GF-D8 (cell line): ENCODE measurements around the gene SNTG2.

Experiments
- DNase-seq: peaks from one replicate; lab custom pipeline; 2025; lab: John Stamatoyannopoulos, UW

SNTG2 gene

DNA sequence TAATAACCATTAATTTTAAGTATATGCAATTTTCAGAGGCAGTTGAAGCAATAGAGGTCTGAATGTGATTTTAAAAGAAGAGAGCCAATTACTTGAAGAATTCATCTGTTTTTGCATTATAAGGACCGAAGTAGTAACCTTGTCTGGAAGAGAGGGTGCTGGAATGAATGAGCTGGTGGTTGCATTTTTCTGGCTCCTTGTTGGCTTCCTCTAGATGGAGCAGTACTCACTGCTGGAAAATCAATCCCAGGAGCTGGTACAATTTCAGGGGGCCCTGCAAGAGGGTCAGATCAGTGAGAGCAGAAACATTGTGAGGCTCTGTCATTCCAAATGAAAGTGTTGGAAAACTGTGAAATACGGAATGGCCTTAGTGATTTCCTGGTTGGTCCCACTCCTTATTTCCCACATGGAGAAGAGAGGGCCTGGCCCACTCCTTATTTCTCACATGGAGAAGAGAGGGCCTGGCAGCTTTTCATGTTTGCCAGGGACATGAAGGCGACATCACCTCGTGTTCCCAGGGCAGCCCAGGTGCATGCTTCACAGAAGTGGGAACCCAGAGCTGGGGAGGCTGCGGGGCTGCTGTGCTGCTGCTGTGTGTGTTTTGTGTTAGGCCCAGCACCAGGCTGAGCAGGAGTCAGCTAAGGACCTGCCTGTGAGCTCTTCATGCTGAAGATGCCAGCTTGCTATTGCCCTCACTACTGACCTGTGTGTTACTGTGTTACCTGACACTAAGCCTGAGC lies 197.4 kb downstream of the SNTG2 start:
- DNase-seq, result no peak

DNA sequence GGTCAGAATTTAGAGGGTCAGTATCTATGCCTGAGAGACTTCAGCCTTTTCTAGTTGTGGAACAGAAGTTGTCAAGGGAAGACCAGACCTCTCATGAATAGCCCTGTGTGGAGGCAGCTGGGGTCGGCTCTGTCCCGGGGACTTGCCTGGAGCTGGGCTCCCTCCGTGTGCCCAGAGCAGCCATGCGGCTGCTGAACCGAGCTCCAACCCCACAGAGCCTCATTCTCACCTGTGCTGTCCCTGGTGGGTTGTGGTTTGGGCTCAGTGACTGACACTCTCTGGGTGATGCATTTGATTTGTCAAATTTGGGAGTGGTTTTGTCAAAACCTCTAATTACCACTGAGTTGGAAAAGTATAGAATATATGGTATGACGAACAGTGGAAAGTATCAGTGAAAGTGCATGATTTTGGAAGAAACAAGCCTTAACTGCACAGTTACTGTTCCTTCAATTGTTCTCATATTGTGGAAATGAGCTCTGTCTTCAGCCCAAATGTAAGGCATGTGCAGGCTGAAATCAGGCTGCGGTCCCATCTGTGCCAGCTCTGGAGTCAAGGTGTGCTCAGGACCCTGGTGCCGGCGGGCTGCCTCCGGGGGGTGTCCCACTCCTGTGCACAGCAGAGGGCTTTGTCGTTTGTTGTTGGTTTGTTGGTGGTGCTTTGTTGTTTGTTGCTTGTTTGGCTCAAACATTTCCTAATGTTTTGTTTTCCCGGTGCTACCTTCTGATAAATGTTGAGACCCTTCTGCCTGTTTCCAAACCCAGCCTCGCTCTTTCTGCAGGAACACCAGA lies 200.3 kb downstream of the SNTG2 start:
- no peak for DNase-seq

DNA sequence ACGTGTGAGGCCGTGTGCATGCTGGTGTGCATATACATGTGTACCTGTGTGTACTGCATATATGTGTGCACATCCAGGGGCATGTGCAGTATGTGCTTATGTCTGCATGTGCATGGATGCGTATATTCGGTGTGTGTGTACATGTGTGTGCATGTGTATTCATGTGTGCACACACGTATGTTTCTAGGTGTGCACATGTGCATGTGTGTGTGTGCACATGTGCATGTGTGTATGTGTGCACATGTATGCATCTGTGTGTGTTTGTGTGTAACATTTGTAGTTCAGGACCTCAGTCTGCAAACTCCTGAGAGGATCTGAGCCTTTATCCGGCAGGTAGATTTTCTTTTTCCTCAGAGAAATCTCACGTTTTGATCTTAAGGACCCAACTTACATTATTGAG lies 201.7 kb downstream of the SNTG2 start:
- no peak for DNase-seq

- DNase-seq, result no peak
Measured at GRCh38 chr2:1153920-1154319, 203.3 kb downstream of the SNTG2 start.

DNA sequence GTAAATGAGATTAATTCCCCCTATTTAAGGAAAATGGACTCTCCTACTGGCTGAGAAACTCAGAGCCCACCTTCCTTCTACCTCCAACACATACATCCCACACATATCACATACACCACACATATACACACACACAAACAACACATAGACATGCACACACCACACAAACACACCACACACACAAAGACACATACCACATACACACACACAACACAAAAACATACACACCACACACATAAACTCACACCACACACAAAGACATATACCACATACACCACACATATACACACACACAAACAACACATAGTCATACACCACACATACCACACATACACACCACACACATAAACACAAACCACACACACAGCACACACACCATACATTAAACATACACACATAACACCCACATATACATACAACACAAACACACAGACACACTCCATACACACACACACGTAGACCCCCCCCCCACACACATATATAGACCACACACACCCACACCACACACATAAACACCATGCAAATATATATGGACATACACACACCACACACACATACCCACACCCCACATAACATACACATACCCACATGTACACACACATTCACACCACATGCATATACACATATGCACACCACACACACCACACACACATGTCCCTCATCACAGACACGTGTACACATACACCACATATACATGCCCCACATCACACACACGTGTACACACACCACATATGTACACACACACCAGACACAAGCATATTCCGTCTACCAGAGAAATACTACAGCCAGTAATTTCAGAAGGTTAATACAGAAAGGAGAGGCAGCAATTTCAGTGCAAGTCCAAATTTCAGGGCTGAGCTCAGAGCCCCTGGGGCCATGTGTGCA lies 204.3 kb downstream of the SNTG2 start:
- no peak for DNase-seq

GRCh38 chr2:1156059-1156458 lies 205.4 kb downstream of the SNTG2 start:
- DNase-seq, result no peak

GRCh38 chr2:1156531-1156930 lies 205.9 kb downstream of the SNTG2 start:
- DNase-seq, result no peak

DNA sequence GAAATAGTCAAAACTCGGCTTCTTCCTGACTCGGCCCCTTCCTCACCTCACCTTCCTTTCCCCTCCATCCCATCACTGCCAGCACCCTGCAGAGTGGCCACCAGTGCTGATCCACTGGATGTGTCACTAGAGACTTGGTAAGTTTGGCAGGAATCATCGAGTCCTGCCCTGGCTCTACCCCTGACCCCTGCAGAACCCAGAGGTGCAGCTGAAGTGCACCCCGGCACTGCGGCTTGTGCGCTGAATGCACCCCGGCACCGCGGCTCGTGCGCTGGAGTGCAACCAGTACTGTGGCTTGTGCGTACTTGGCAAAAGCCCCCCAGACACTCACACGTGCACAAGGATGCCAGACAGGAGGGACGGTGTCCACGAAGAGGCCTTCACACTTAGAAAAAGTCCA lies 206.5 kb downstream of the SNTG2 start:
- no peak for DNase-seq

GRCh38 chr2:1159013-1159412 lies 208.4 kb downstream of the SNTG2 start:
- no peak for DNase-seq

- no peak for DNase-seq
Measured at GRCh38 chr2:1162246-1162645, 211.6 kb downstream of the SNTG2 start.

DNA sequence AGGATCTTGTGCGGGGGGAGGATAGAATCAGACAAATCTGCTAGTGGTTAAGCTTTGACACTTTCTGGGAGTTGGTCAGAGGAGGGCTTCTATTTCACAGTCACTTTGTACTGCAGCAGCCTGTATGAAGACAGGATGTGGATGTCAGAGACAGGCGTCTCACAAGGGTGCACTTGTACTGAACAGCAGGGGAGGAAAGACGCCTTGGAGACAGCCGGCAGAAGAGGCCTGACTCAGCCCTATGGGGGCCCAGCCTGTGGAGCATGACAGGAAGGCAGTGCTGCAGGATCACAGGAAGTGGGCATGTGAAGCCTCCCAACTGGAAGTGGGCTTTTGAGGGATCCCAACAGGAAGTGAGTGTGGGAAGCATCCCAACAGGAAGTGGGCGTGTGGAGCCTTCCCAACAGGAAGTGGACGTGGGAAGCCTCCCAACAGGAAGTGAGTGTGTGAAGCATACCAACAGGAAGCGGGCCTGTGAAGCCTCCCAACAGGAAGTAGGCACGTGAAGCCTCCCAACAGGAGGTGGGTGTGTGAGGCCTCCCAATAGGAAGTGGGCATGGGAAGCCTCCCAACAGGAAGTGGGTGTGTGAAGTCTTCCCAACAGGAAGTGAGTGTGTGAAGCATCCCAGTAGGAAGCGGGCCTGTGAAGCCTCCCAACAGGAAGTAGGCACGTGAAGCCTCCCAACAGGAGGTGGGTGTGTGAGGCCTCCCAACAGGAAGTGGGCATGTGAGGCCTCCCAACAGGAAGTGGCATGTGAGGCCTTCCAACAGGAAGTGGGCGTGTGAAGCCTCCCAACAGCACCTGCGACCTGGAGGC lies 212.3 kb downstream of the SNTG2 start:
- no peak for DNase-seq

GRCh38 chr2:1166976-1167375 lies 216.3 kb downstream of the SNTG2 start:
- no peak for DNase-seq

GRCh38 chr2:1168846-1169245 lies 218.2 kb downstream of the SNTG2 start:
- DNase-seq, result no peak

DNA sequence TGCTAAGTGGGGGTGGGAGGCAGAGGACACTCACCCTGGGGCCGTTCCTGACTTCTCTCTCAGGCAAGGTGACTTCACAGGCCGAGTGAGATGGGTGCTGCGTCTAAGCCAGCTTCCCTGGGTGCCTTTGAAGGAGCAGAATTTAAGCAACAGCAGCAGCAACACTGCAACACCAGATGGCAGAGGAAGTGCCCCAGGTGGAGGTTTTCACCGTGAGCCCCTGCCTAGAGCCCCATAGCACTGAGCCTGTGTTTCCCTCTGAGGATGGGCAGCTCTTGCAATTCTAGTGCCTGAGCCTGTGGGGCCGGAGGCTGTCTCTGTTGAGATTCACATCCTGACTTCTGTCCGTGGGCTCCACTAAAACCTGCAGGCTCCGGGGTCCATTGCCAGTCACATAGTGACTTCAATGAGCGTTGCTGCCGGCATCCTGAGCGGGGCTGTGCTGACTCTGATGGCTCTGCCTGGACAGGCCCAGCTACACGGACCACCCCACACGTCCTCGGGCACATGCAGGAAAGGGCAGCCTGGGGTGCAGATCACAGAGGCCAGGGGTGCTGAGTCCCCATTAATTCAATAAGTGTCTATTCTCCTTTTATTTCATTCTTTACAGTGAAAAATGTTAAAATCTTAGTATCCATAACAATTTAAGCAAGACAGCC lies 218.8 kb downstream of the SNTG2 start:
- DNase-seq, result no peak

GRCh38 chr2:1170241-1170640 lies 219.6 kb downstream of the SNTG2 start:
- no peak for DNase-seq

DNA sequence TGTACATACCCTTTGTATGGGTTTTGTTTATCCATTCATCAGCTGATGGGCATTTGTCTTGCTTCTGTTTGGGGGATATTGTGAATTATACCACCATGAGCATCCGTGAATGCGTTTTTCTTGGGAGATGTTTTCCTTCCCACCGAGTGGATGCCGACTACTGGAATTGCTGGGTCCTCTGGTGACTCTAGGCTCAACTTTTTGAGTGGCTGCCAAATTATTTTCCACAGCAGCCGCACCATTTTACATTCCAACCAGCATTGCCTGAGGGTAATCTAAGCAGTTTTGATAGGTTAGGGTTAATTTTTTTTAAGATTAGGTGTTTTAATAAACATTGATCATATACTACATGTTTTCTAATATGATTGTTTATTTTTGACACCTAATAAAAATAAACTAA lies 220.1 kb downstream of the SNTG2 start:
- DNase-seq, result no peak

GRCh38 chr2:1173528-1173927 lies 222.9 kb downstream of the SNTG2 start:
- no peak for DNase-seq

GRCh38 chr2:1181893-1182292 lies 231.2 kb downstream of the SNTG2 start:
- no peak for DNase-seq

- DNase-seq, result no peak
Measured at GRCh38 chr2:1183300-1183699, 232.7 kb downstream of the SNTG2 start.

DNA sequence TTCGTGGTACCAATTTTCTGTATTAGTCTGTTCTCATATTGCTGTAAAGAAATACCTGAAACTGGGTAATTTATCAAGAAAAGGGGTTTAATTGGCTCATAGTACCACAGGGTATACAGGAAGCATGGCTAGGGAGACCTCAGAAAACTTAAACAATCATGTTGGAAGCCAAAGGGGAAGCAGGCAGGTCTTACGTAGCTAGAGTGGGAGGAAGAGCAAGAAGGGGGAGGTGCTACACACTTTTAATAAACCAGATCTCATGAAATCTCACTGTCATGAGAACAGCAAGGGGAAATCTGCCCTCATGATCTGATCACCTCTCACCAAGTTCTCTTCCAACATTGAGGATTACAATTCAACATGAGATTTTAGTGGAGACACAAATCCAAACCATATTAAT lies 235.8 kb downstream of the SNTG2 start:
- no peak for DNase-seq

DNA sequence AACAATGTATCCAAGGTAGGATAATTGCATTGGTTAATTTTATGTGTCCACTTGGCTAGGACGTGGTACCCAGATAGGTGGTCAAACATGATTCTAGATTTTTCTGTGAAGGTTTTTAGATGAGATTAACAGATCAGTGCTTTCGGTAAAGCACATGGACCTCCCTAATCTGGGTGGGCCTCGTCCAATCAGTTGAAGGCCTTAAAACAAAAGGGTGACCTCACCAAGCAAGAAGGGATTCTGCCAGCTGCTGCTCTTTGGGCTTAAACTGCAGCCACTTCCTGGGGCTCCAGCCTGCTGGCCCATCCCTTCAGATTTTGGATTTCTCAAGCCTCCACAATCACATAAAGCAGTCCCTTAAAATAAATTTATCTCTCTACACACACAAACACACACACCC lies 236.5 kb downstream of the SNTG2 start:
- no peak for DNase-seq
